K562 (cell line): ENCODE results near the gene C4orf54. TPM values are rescaled to one million over a fixed set of nuclear protein-coding genes. Genes with fewer than 3 reads are reported as not detected.

ENCODE experiments used
- ATAC-seq: fragments of 200-7000 bp; cut with Tn5 transposase; 3 replicates; pipeline ENCODE4 v1.9.1; 2020; ENCODE audit warnings: moderate library complexity
- BruUV-seq: library from RNA; stranded (reverse); fragments of 400-500 nt; replicated peaks from 2 replicates; lab custom pipeline; 2021; lab: Mats Ljungman, UMichigan
- CTCF ChIA-PET: fragments of 300-600 bp; formaldehyde crosslinking; extraction: SDS; loops from one replicate; lab custom pipeline; 2021; ENCODE audit warnings: low intra/inter-chr PET ratio; lab: Yijun Ruan, JAX
- POLR2A ChIA-PET: fragments of 300-600, 350-650 bp; sonication (Branson Sonifier 250); formaldehyde crosslinking; extraction: SDS; loops from one replicate; lab custom pipeline; 2021; ENCODE audit warnings: antibody characterized with exemption, inconsistent platforms; lab: Yijun Ruan, JAX
- DNase-seq, 4 experiments: peaks; one replicate each; pipeline versions ENCODE4 v3.0.0 to v3.0.0-alpha.2; 2011 to 2018; ENCODE audit warnings: low spot score in 3 of 4, mixed read lengths in 3 of 4; ENCODE audit errors: extremely low read depth in 1 of 4
- FAIRE-seq: peaks from 2 replicates; lab custom pipeline; 2011; peaks lifted over from hg19 to GRCh38; lab: Jason Lieb, UNC
- H2AFZ ChIP-seq: 2 replicates; pipeline ENCODE4 v1.6.0; 2011; ENCODE audit warnings: low read depth, low read length, control low read depth, inconsistent platforms
- H3K27ac ChIP-seq: fragments of 200-600 bp; 3 replicates; pipeline ENCODE4 v1.8.0; 2011; ENCODE audit warnings: low read depth, mild to moderate bottlenecking, control low read depth, inconsistent platforms, low read length, moderate library complexity, mixed read lengths; ENCODE audit errors: extremely low read depth
- H3K27me3 ChIP-seq, 2 experiments: fragments of 300-600 bp in 1 of 2; 2 replicates in 1 of 2; 3 replicates in 1 of 2; pipeline versions ENCODE4 v1.6.0 to v1.8.0; 2011; ENCODE audit warnings: inconsistent platforms in 2 of 2, low read length in 2 of 2, mild to moderate bottlenecking in 1 of 2, mixed read lengths in 1 of 2, moderate library complexity in 1 of 2; ENCODE audit not compliant: control insufficient read depth in 2 of 2, insufficient read depth in 2 of 2
- H3K36me3 ChIP-seq: fragments of 300-600 bp; 3 replicates; pipeline ENCODE4 v1.8.0; 2011; ENCODE audit warnings: mild to moderate bottlenecking, low read length, inconsistent platforms; ENCODE audit not compliant: control insufficient read depth, insufficient read depth
- H3K4me1 ChIP-seq, 2 experiments: fragments of 200-600 bp in 1 of 2; replicated peaks in 1 of 2; 2 replicates in 1 of 2; 3 replicates in 1 of 2; pipeline versions ENCODE4 v1.5.1 to v1.8.0; 2011; ENCODE audit warnings: inconsistent platforms in 2 of 2, low read length in 2 of 2, mild to moderate bottlenecking in 1 of 2, mixed read lengths in 1 of 2, moderate library complexity in 1 of 2; ENCODE audit not compliant: control insufficient read depth in 2 of 2, insufficient read depth in 2 of 2
- H3K4me2 ChIP-seq: 2 replicates; pipeline ENCODE4 v1.6.1; 2011; ENCODE audit warnings: low read length, control low read depth, inconsistent platforms, mixed read lengths; ENCODE audit not compliant: insufficient read depth
- H3K4me3 ChIP-seq: fragments of 200-600 bp; sonication (generic), shearing (Covaris generic); 2 replicates; pipeline ENCODE4 v1.5.1; 2016; ENCODE audit warnings: control low read depth, inconsistent platforms
- H3K79me2 ChIP-seq: fragments of 200-600 bp; 3 replicates; pipeline ENCODE4 v1.8.0; 2011; ENCODE audit warnings: low read length, inconsistent platforms; ENCODE audit not compliant: control insufficient read depth, insufficient read depth
- H3K9ac ChIP-seq, 2 experiments: 2 replicates each; pipeline versions ENCODE4 v1.6.0 to v1.6.1; 2011; ENCODE audit warnings: low read depth in 2 of 2, low read length in 2 of 2, control low read depth in 1 of 2, inconsistent platforms in 1 of 2, mild to moderate bottlenecking in 1 of 2, mixed read lengths in 1 of 2; ENCODE audit not compliant: insufficient read depth in 1 of 2
- H3K9me1 ChIP-seq: one replicate; pipeline ENCODE4 v1.6.0; 2011; ENCODE audit warnings: inconsistent platforms, mild to moderate bottlenecking, low read length, moderate library complexity; ENCODE audit not compliant: control insufficient read depth, insufficient read depth
- H3K9me3 ChIP-seq: replicated peaks from 2 replicates; pipeline ENCODE4 v1.5.1; 2011; ENCODE audit warnings: low read depth, low read length, inconsistent platforms; ENCODE audit not compliant: control insufficient read depth, insufficient read depth
- H4K20me1 ChIP-seq: replicated peaks from 2 replicates; pipeline ENCODE4 v1.6.1; 2011; ENCODE audit warnings: low read length, inconsistent platforms, mixed read lengths; ENCODE audit not compliant: control insufficient read depth, insufficient read depth
- DIDO1 ChIP-seq: fragments of 450-650 bp; IDR thresholded peaks from 2 replicates; pipeline ENCODE4 v1.6.1; 2016; ENCODE audit warnings: low read depth, missing biosample characterization, missing genetic modification characterization
- DPF2 ChIP-seq: fragments of 450-650 bp; IDR thresholded peaks from 2 replicates; pipeline ENCODE4 v1.6.1; 2016
- EP400 ChIP-seq: fragments of 450-650 bp; IDR thresholded peaks from 2 replicates; pipeline ENCODE4 v1.6.1; 2017; ENCODE audit warnings: antibody characterized with exemption, mild to moderate bottlenecking, moderate library complexity
- HMGN3 ChIP-seq: IDR thresholded peaks from 2 replicates; pipeline ENCODE4 v1.6.1; 2011; ENCODE audit warnings: borderline replicate concordance, low read depth, mild to moderate bottlenecking, mixed read lengths, low read length; ENCODE audit not compliant: insufficient read length; ENCODE audit errors: extremely low read depth
- MYNN ChIP-seq, 2 experiments: sonication (generic); formaldehyde crosslinking in 1 of 2; IDR thresholded peaks; 2 replicates each; pipeline versions ENCODE4 v1.5.0 to v1.6.1; 2016 to 2020; ENCODE audit warnings: antibody characterized with exemption in 1 of 2, missing genetic modification reagents in 1 of 2
- NCOA1 ChIP-seq: fragments of 450-650 bp; IDR thresholded peaks from 2 replicates; pipeline ENCODE4 v1.6.1; 2016; ENCODE audit warnings: low read depth
- RBFOX2 ChIP-seq: fragments of 200-400 bp; formaldehyde crosslinking; IDR thresholded peaks from 2 replicates; pipeline ENCODE4 v1.6.1; 2017; ENCODE audit warnings: low read depth, mild to moderate bottlenecking, low read length, moderate library complexity
- SPI1 ChIP-seq: IDR thresholded peaks from 2 replicates; pipeline ENCODE4 v1.6.1; 2011; ENCODE audit warnings: low read depth, low read length, control low read depth, borderline replicate concordance
- ZNF324 ChIP-seq: fragments of 250-450 bp; sonication (Bioruptor Pico); IDR thresholded peaks from 2 replicates; pipeline ENCODE4 v1.4.0; 2020; ENCODE audit warnings: mild to moderate bottlenecking
- ZNF384 ChIP-seq: IDR thresholded peaks from 2 replicates; pipeline ENCODE4 v1.6.1; 2012; ENCODE audit warnings: low read depth, low read length, improper control_type of control experiment
- ZNF778 ChIP-seq: fragments of 450-650 bp; formaldehyde crosslinking; IDR thresholded peaks from 2 replicates; pipeline ENCODE4 v1.4.0; 2020; ENCODE audit warnings: mild to moderate bottlenecking, moderate library complexity
- WGBS: fragments of 100-300 bp; shearing (Covaris generic); methylation state at CpG from one replicate; pipeline ENCODE4 v1.1.6; 2016; ENCODE audit warnings: low coverage, mixed read lengths; ENCODE audit not compliant: insufficient coverage; ENCODE audit errors: missing lambda C conversion rate; 5-methylcytosine and 5-hydroxymethylcytosine counted together
- in situ Hi-C: fragments of 300-500 bp; cut with MboI; formaldehyde crosslinking; loops from 4 replicates; pipeline ENCODE4 v1.15.0; 2018; ENCODE audit warnings: inconsistent platforms, mixed read lengths
- intact Hi-C: fragments of 100-400 bp; cut with micrococcal nuclease; formaldehyde crosslinking; loops from 2 replicates; pipeline ENCODE4 v1.14.2; 2022
- polyA plus RNA-seq, 8 experiments: library from polyadenylated mRNA; depleted of rRNA in 4 of 8; stranded (reverse) in 5 of 8; unstranded in 3 of 8; fragments of >200 nt; fragmentation: Nextera tagmentation in 2 of 8; fragmentation: Illumina TruSeq in 1 of 8; extraction: Ambion mirVana in 2 of 8; extraction: Trizol in 1 of 8; gene quantifications; 2 replicates each; pipeline versions ENCODE4 v1.2.1 to v1.2.3, GENCODE V29; 2011 to 2014; ENCODE audit warnings: inconsistent platforms in 1 of 8, missing spikeins in 1 of 8
- total RNA-seq, 7 experiments: library from RNA; depleted of rRNA in 6 of 7; stranded (reverse); fragments of >200 nt in 6 of 7; fragmentation: Illumina TruSeq in 2 of 7; extraction: Trizol in 2 of 7; gene quantifications; 2 replicates each; pipeline versions ENCODE4 v1.2.1 to v1.2.3, GENCODE V29; 2011 to 2021; ENCODE audit warnings: low replicate concordance in 1 of 7
- TF ChIP-seq, protein P1 (sequence below): sonication (generic); formaldehyde crosslinking; IDR thresholded peaks from 2 replicates; pipeline ENCODE4 v1.9.0; 2022; ENCODE audit warnings: mild to moderate bottlenecking, missing genetic modification reagents
- TF ChIP-seq, protein P2 (sequence below), 2 experiments: fragments of 450-650 bp; formaldehyde crosslinking in 1 of 2; IDR thresholded peaks; 2 replicates each; pipeline versions ENCODE4 v1.4.0 to v1.6.1; 2014 to 2020; ENCODE audit warnings: mild to moderate bottlenecking in 2 of 2, borderline replicate concordance in 1 of 2, low read depth in 1 of 2

C4orf54 gene
- total and polyA plus RNA-seq, 9 of the 15 experiments (the other 6 are each of a cell fraction or from before 2014, with no cell fraction given) = not detected

DNA sequence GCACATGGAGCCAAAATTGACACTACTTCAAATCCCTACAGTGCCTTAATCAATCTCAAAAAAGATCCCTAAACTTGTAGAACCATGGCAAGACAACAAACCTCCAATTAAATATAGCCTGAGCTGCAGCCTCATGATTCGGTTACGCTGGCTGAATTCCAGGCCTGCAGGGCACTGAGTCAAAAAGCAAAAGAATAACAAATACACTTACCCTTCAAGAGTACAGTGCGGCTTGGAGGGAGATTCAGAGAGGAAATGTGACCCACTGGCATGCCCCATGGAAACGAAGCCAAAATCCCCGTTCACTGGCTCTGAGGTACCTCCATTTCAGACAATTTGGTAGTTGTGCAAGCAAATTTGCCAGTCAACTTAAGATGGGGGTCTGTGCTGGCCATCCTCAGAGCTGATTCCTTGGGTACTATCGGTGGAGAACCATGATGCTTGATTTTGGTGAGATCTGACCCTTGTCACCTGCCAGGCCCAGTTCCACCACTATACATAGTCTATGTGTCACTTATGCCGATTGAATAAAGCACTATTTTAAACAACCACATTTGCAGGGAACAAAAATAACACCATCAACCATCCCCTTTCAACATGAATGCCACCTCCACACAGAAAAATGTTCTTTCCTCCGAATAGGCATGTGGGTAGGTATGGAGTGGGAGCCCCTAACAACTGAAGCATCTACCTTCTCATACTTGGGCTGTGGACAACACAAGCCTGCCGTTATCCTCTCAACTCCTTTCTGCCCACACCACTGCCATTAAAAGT is 2.1 kb downstream of the C4orf54 start:
- BruUV-seq = no TSS peak
- H3K27ac ChIP-seq = no peak overlapping the region
- H2AFZ ChIP-seq = no peak overlapping the region
- H3K9me3 ChIP-seq = no peaks in the 10 kb centered on the region
- intact Hi-C loops (no loop called here), in situ Hi-C loops (no loop called here)
- ChIA-PET CTCF (no interaction called here), POLR2A (interaction anchor here (0.5 kb wide), 1 partner anchor 293 kb away, joined by 3 read pairs; no protein-coding TSS in a partner anchor)
- FAIRE-seq (no peak), DNase-seq (no peak), ATAC-seq (no peak)
- no peaks in the 10 kb centered on the region for H3K9me1 ChIP-seq
- no peak overlapping the region for H3K4me2 ChIP-seq
- no peaks in the 10 kb centered on the region; the same call in 1 of the 2 replicates for H4K20me1 ChIP-seq
- H3K27me3 ChIP-seq = peaks cover 49 to 52% of the 10 kb centered on the region in 2 experiments
- WGBS = under 1% methylated on average over 9 of the region's 9 CpGs
- no peaks in the 10 kb centered on the region for H3K36me3 ChIP-seq
- H3K4me1 ChIP-seq = peaks cover 0 to 20% of the 10 kb centered on the region in 2 experiments; a peak in 2 of 5 replicates
- H3K4me3 ChIP-seq = no peak overlapping the region
- no peak overlapping the region for H3K9ac ChIP-seq
- no peaks in the 10 kb centered on the region for H3K79me2 ChIP-seq
- TF ChIP-seq ZNF384 (no peak), HMGN3 (no peak), ZNF324 (CRISPR knock-in tag) (no peak), ZNF778 (no peak), SPI1 (no peak), DIDO1 (tag) (no peak), NCOA1 (no peak), EP400 (no peak), RBFOX2 (no peak), DPF2 (no peak), MYNN (IDR thresholded peaks at IDR 0.05) (no peak), MYNN (CRISPR knock-in tag; IDR thresholded peaks at IDR 0.05) (no peak)
- TF ChIP-seq, protein P1, sequence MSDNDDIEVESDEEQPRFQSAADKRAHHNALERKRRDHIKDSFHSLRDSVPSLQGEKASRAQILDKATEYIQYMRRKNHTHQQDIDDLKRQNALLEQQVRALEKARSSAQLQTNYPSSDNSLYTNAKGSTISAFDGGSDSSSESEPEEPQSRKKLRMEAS (CRISPR knock-in tag) = no peak
- TF ChIP-seq, protein P2, sequence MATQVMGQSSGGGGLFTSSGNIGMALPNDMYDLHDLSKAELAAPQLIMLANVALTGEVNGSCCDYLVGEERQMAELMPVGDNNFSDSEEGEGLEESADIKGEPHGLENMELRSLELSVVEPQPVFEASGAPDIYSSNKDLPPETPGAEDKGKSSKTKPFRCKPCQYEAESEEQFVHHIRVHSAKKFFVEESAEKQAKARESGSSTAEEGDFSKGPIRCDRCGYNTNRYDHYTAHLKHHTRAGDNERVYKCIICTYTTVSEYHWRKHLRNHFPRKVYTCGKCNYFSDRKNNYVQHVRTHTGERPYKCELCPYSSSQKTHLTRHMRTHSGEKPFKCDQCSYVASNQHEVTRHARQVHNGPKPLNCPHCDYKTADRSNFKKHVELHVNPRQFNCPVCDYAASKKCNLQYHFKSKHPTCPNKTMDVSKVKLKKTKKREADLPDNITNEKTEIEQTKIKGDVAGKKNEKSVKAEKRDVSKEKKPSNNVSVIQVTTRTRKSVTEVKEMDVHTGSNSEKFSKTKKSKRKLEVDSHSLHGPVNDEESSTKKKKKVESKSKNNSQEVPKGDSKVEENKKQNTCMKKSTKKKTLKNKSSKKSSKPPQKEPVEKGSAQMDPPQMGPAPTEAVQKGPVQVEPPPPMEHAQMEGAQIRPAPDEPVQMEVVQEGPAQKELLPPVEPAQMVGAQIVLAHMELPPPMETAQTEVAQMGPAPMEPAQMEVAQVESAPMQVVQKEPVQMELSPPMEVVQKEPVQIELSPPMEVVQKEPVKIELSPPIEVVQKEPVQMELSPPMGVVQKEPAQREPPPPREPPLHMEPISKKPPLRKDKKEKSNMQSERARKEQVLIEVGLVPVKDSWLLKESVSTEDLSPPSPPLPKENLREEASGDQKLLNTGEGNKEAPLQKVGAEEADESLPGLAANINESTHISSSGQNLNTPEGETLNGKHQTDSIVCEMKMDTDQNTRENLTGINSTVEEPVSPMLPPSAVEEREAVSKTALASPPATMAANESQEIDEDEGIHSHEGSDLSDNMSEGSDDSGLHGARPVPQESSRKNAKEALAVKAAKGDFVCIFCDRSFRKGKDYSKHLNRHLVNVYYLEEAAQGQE (IDR thresholded peaks at IDR 0.05; ENCODE audit: borderline replicate concordance) = no peak
- TF ChIP-seq, protein P2 (CRISPR knock-in tag; IDR thresholded peaks at IDR 0.05; ENCODE audit: low read depth) = no peak
